Fibroblast of lung (primary cell): ENCODE data around the gene BABAM2. TPM values are rescaled to one million over a fixed set of nuclear protein-coding genes. Genes with fewer than 3 reads are reported as not detected.

Experiments used
- DNase-seq, 2 donors: peaks; one replicate each; pipeline versions ENCODE4 v3.0.0 to v3.0.0-alpha.2; 2010; ENCODE audit warnings: low read depth in 2 of 2
- H2AFZ ChIP-seq: 2 replicates; pipeline ENCODE4 v1.5.1; 2012; ENCODE audit warnings: low read length, control low read depth, inconsistent platforms
- H3K27ac ChIP-seq: 2 replicates; pipeline ENCODE4 v1.5.1; 2011; ENCODE audit warnings: low read length, control low read depth; ENCODE audit not compliant: insufficient read depth
- H3K27me3 ChIP-seq: 2 replicates; pipeline ENCODE4 v1.5.1; 2011; ENCODE audit warnings: mild to moderate bottlenecking, low read length; ENCODE audit not compliant: control insufficient read depth, insufficient read depth
- H3K36me3 ChIP-seq: 2 replicates; pipeline ENCODE4 v1.5.1; 2011; ENCODE audit warnings: low read length; ENCODE audit not compliant: control insufficient read depth, insufficient read depth
- H3K4me1 ChIP-seq: 2 replicates; pipeline ENCODE4 v1.5.1; 2011; ENCODE audit warnings: low read length; ENCODE audit not compliant: control insufficient read depth, insufficient read depth; ENCODE audit errors: extremely low read depth
- H3K4me2 ChIP-seq: 2 replicates; pipeline ENCODE4 v1.5.1; 2011; ENCODE audit warnings: low read length, control low read depth; ENCODE audit not compliant: insufficient read depth; ENCODE audit errors: extremely low read depth
- H3K4me3 ChIP-seq, 4 experiments: fragments of 200-600 bp in 1 of 4; sonication (generic) in 1 of 4; replicated peaks in 1 of 4; 2 replicates each; pipeline ENCODE4 v1.5.1; 2011 to 2016; ENCODE audit warnings: low read length in 4 of 4, low read depth in 3 of 4, mild to moderate bottlenecking in 3 of 4, control low read depth in 2 of 4, inconsistent platforms in 1 of 4, mixed read lengths in 1 of 4; ENCODE audit not compliant: insufficient read depth in 1 of 4; ENCODE audit errors: control extremely low read depth in 1 of 4
- H3K79me2 ChIP-seq: 2 replicates; pipeline ENCODE4 v1.5.1; 2012; ENCODE audit warnings: mild to moderate bottlenecking, low read length, inconsistent platforms; ENCODE audit not compliant: control insufficient read depth, insufficient read depth
- H3K9ac ChIP-seq: 2 replicates; pipeline ENCODE4 v1.5.1; 2011; ENCODE audit warnings: mild to moderate bottlenecking, low read length, control low read depth; ENCODE audit not compliant: insufficient read depth
- H3K9me3 ChIP-seq: 2 replicates; pipeline ENCODE4 v1.5.1; 2012; ENCODE audit warnings: low read depth, low read length; ENCODE audit not compliant: control insufficient read depth, insufficient read depth
- H4K20me1 ChIP-seq: 2 replicates; pipeline ENCODE4 v1.5.1; 2011; ENCODE audit warnings: low read length; ENCODE audit not compliant: control insufficient read depth, insufficient read depth; ENCODE audit errors: extremely low read depth
- CTCF ChIP-seq, 2 donors: IDR thresholded peaks in 1 of 2; conservative IDR thresholded peaks in 1 of 2; 1 replicate in 1 of 2; 2 replicates in 1 of 2; pipeline ENCODE4 v1.5.1; 2011 to 2012; ENCODE audit warnings: low read length in 2 of 2, control low read depth in 1 of 2, inconsistent platforms in 1 of 2, low read depth in 1 of 2, mild to moderate bottlenecking in 1 of 2
- EZH2 ChIP-seq: IDR thresholded peaks from 2 replicates; pipeline ENCODE4 v1.5.1; 2012; ENCODE audit warnings: low read length, control low read depth, mild to moderate bottlenecking; ENCODE audit errors: missing control alignments
- polyA plus RNA-seq, 2 donors: library from polyadenylated mRNA; depleted of rRNA in 1 of 2; stranded (reverse) in 1 of 2; unstranded in 1 of 2; fragments of >200 nt; gene quantifications; 2 replicates each; pipeline ENCODE4 v1.2.1, GENCODE V29; 2011 to 2012; ENCODE audit warnings: missing spikeins in 1 of 2
- total RNA-seq: library from RNA; depleted of rRNA; stranded (reverse); fragments of >200 nt; gene quantifications from 2 replicates; pipeline ENCODE4 v1.2.1, GENCODE V29; 2014

BABAM2 gene
- total and polyA plus RNA-seq, 2 donors (not counting 1 experiment from before 2014, with no cell fraction given): 25.6 to 33.4 TPM

GRCh38 chr2:28352104-28352503, 461.6 kb downstream of the BABAM2 start:
- Histone ChIP-seq H4K20me1 (no peaks in the 10 kb centered on the region), H3K4me1 (peaks cover 21% of the 10 kb centered on the region), H3K9me3 (no peaks in the 10 kb centered on the region), H3K36me3 (no peaks in the 10 kb centered on the region), H3K79me2 (no peaks in the 10 kb centered on the region), H3K27me3 (no peaks in the 10 kb centered on the region), H3K27ac (no peak overlapping the region), H3K4me2 (no peak overlapping the region), H2AFZ (no peak overlapping the region), H3K9ac (no peak overlapping the region), H3K4me3 (no peak overlapping the region)
- DNase-seq: no peak
- TF ChIP-seq EZH2: no peak
- TF ChIP-seq CTCF (conservative IDR thresholded peaks at IDR 0.05 in 1 of 2, IDR thresholded peaks at IDR 0.05 in 1 of 2; ENCODE audit: low read depth in 1 of 2, low read length in 2 of 2): no peak

GRCh38 chr2:28352610-28353195, 462.2 kb downstream of the BABAM2 start:
- H3K9ac ChIP-seq: no peak overlapping the region
- TF ChIP-seq CTCF (conservative IDR thresholded peaks at IDR 0.05 in 1 of 2, IDR thresholded peaks at IDR 0.05 in 1 of 2; ENCODE audit: low read depth in 1 of 2, low read length in 2 of 2) (no peak), EZH2 (no peak)
- H3K4me1 ChIP-seq: peaks cover 21% of the 10 kb centered on the region
- no peak overlapping the region for H2AFZ ChIP-seq
- no peak overlapping the region for H3K27ac ChIP-seq
- no peak for DNase-seq
- no peak overlapping the region for H3K4me2 ChIP-seq
- no peaks in the 10 kb centered on the region for H3K79me2 ChIP-seq
- H4K20me1 ChIP-seq: no peaks in the 10 kb centered on the region
- no peaks in the 10 kb centered on the region for H3K27me3 ChIP-seq
- no peaks in the 10 kb centered on the region for H3K9me3 ChIP-seq
- H3K4me3 ChIP-seq: no peak overlapping the region
- no peaks in the 10 kb centered on the region for H3K36me3 ChIP-seq

- Histone ChIP-seq H3K27ac (no peak overlapping the region), H3K9me3 (no peaks in the 10 kb centered on the region)
Observed at GRCh38 chr2:28354920-28355520, 464.5 kb downstream of the BABAM2 start.

More at GRCh38 chr2:28354920-28355520, 464.5 kb downstream of the BABAM2 start:
- TF ChIP-seq EZH2: no peak
- no peak for TF ChIP-seq CTCF (conservative IDR thresholded peaks at IDR 0.05 in 1 of 2, IDR thresholded peaks at IDR 0.05 in 1 of 2; ENCODE audit: low read depth in 1 of 2, low read length in 2 of 2)
- no peak for DNase-seq
- Histone ChIP-seq H3K4me1 (peaks cover 21% of the 10 kb centered on the region), H3K4me3 (no peak overlapping the region), H3K4me2 (no peak overlapping the region), H3K79me2 (no peaks in the 10 kb centered on the region), H3K36me3 (no peaks in the 10 kb centered on the region), H3K27me3 (no peaks in the 10 kb centered on the region), H2AFZ (no peak overlapping the region), H4K20me1 (no peaks in the 10 kb centered on the region), H3K9ac (no peak overlapping the region)
